ENCODE measurements around the gene NFIX.

NFIX gene

GRCh38 chr19:13095934-13096927, 101.0 kb downstream of the NFIX start:
- no peak for FAIRE-seq

- no peak for FAIRE-seq
Observed at GRCh38 chr19:13097033-13097462, 101.8 kb downstream of the NFIX start.

GRCh38 chr19:13097463-13098258, 102.4 kb downstream of the NFIX start:
- no peak for FAIRE-seq

GRCh38 chr19:13098277-13099072, 103.2 kb downstream of the NFIX start:
- no peak for FAIRE-seq

GRCh38 chr19:13099073-13099999, 104.1 kb downstream of the NFIX start:
- no peak for FAIRE-seq

- FAIRE-seq = no peak
Observed at GRCh38 chr19:13100031-13100588, 104.8 kb downstream of the NFIX start.

- FAIRE-seq = no peak
Observed at GRCh38 chr19:13100841-13101589, 105.7 kb downstream of the NFIX start.

GRCh38 chr19:13101590-13102415, 106.5 kb downstream of the NFIX start:
- FAIRE-seq = no peak

GRCh38 chr19:13102416-13102665, 107.1 kb downstream of the NFIX start:
- no peak for FAIRE-seq

GRCh38 chr19:13102666-13103580, 107.6 kb downstream of the NFIX start, which contains the start of gene LYL1:
Gene LYL1, minus strand, starts transcription at chr19:13102858. Its CDS starts 1,687 bp downstream, at chr19:13101171.
- no peak for FAIRE-seq

- FAIRE-seq = no peak
Observed at GRCh38 chr19:13103581-13104359, 108.5 kb downstream of the NFIX start.

GRCh38 chr19:13104360-13104847, 109.1 kb downstream of the NFIX start:
- FAIRE-seq = no peak

GRCh38 chr19:13104848-13105711, 109.8 kb downstream of the NFIX start:
- no peak for FAIRE-seq

- no peak for FAIRE-seq
Observed at GRCh38 chr19:13109361-13110098, 114.3 kb downstream of the NFIX start.

- no peak for FAIRE-seq
Observed at GRCh38 chr19:13110099-13110610, 114.9 kb downstream of the NFIX start.

- no peak for FAIRE-seq
Observed at GRCh38 chr19:13112555-13112954, 117.3 kb downstream of the NFIX start.

Measured in G401.6 (cell line).